B cell (primary cell): Measurements from ENCODE around the gene DPP9. TPM values are rescaled to one million over a fixed set of nuclear protein-coding genes. Genes with fewer than 3 reads are reported as not detected.

Experiments used
- ATAC-seq: fragments of 200-7000 bp; cut with Tn5 transposase; one replicate; pipeline ENCODE4 v1.10.0; 2021; ENCODE audit warnings: low read depth, mild to moderate bottlenecking, moderate number of reproducible peaks, moderate library complexity
- CTCF ChIA-PET: fragments of 350-600 bp; sonication (Branson Sonifier 250); formaldehyde crosslinking; loops from one replicate; lab custom pipeline; 2021; ENCODE audit warnings: antibody characterized with exemption, inconsistent platforms; lab: Charles Lee
- POLR2A ChIA-PET: fragments of 350-600 bp; sonication (Branson Sonifier 250); formaldehyde crosslinking; loops from one replicate; lab custom pipeline; 2021; ENCODE audit warnings: antibody characterized with exemption; lab: Charles Lee
- DNase-seq: peaks from one replicate; pipeline ENCODE4 v3.0.0; 2013
- H2AFZ ChIP-seq: 2 replicates; pipeline ENCODE4 v1.6.1; 2012; ENCODE audit warnings: mild to moderate bottlenecking, low read depth, low read length; ENCODE audit not compliant: insufficient read depth, poor library complexity, severe bottlenecking
- H3K27ac ChIP-seq, 2 donors: 1 replicate in 1 of 2; 2 replicates in 1 of 2; pipeline ENCODE4 v1.5.1; 2012 to 2013; ENCODE audit warnings: low read length in 2 of 2, mild to moderate bottlenecking in 2 of 2, moderate library complexity in 1 of 2
- H3K27me3 ChIP-seq, 4 experiments: fragments of 200-600 bp in 1 of 4; sonication (generic) in 1 of 4; replicated peaks in 1 of 4; 1 replicate in 2 of 4; 2 replicates in 2 of 4; pipeline versions ENCODE4 v1.6.1 to v1.7.0; 2013 to 2016; ENCODE audit warnings: low read length in 3 of 4, mild to moderate bottlenecking in 2 of 4, mixed read lengths in 1 of 4, moderate library complexity in 1 of 4; ENCODE audit not compliant: insufficient read depth in 4 of 4, control insufficient read depth in 3 of 4; ENCODE audit errors: control extremely low read depth in 1 of 4
- H3K36me3 ChIP-seq, 2 experiments: replicated peaks in 1 of 2; 1 replicate in 1 of 2; 2 replicates in 1 of 2; pipeline versions ENCODE4 v1.6.1 to v1.7.1; 2013; ENCODE audit warnings: low read length in 1 of 2; ENCODE audit not compliant: insufficient read depth in 2 of 2, control insufficient read depth in 1 of 2; ENCODE audit errors: control extremely low read depth in 1 of 2, extremely low read depth in 1 of 2
- H3K4me1 ChIP-seq, 2 donors: fragments of 200-600 bp in 1 of 2; sonication (generic) in 1 of 2; 1 replicate in 1 of 2; 2 replicates in 1 of 2; pipeline versions ENCODE4 v1.5.1 to v1.6.1; 2013 to 2017; ENCODE audit warnings: low read length in 2 of 2; ENCODE audit not compliant: control insufficient read depth in 2 of 2, insufficient read depth in 2 of 2
- H3K4me2 ChIP-seq: replicated peaks from 2 replicates; pipeline ENCODE3; 2012; ENCODE audit warnings: mild to moderate bottlenecking, low read depth, low read length; ENCODE audit not compliant: poor library complexity, severe bottlenecking
- H3K4me3 ChIP-seq, 5 experiments: fragments of 200-600 bp in 1 of 5; sonication (generic) in 1 of 5; 1 replicate in 3 of 5; 2 replicates in 2 of 5; pipeline versions ENCODE4 v1.5.1 to v1.7.0; 2011 to 2016; ENCODE audit warnings: low read length in 4 of 5, mild to moderate bottlenecking in 4 of 5, low read depth in 2 of 5, control low read depth in 1 of 5, moderate library complexity in 1 of 5; ENCODE audit not compliant: insufficient read depth in 1 of 5; ENCODE audit errors: control extremely low read depth in 1 of 5, extremely low read depth in 1 of 5
- H3K79me2 ChIP-seq: fragments of 200-600 bp; sonication (generic); one replicate; pipeline ENCODE4 v1.6.0; 2016; ENCODE audit warnings: low read length; ENCODE audit not compliant: control insufficient read depth, insufficient read depth
- H3K9ac ChIP-seq: fragments of 200-600 bp; sonication (generic); 2 replicates; pipeline ENCODE4 v1.6.1; 2017; ENCODE audit warnings: mild to moderate bottlenecking, low read length, moderate library complexity
- H3K9me3 ChIP-seq, 3 donors: one replicate each; pipeline versions ENCODE4 v1.6.1 to v1.7.1; 2013; ENCODE audit warnings: low read length in 2 of 3; ENCODE audit not compliant: control insufficient read depth in 2 of 3, insufficient read depth in 1 of 3; ENCODE audit errors: control extremely low read depth in 1 of 3
- H4K20me1 ChIP-seq: 2 replicates; pipeline ENCODE4 v1.6.0; 2012; ENCODE audit warnings: mild to moderate bottlenecking, low read length; ENCODE audit not compliant: insufficient read depth, control insufficient read depth, poor library complexity, severe bottlenecking
- H3K27ac Mint-ChIP-seq: one replicate; pipeline ENCODE4 v1.8.0; 2021; ENCODE audit warnings: mixed read lengths
- H3K27me3 Mint-ChIP-seq: one replicate; pipeline ENCODE4 v1.8.0; 2021; ENCODE audit warnings: mixed read lengths
- H3K4me1 Mint-ChIP-seq: one replicate; pipeline ENCODE4 v1.8.0; 2021; ENCODE audit warnings: mixed read lengths
- H3K4me3 Mint-ChIP-seq: one replicate; pipeline ENCODE4 v1.8.0; 2021; ENCODE audit warnings: mixed read lengths
- H3K9me3 Mint-ChIP-seq: one replicate; pipeline ENCODE4 v1.8.0; 2022; ENCODE audit warnings: mixed read lengths; ENCODE audit not compliant: insufficient read depth
- EZH2 ChIP-seq: IDR thresholded peaks from 2 replicates; pipeline ENCODE4 v1.6.1; 2012; ENCODE audit warnings: borderline replicate concordance, low read depth, mild to moderate bottlenecking, moderate library complexity, low read length; ENCODE audit not compliant: insufficient read depth, poor library complexity, severe bottlenecking
- WGBS: methylation state at CpG from one replicate; pipeline ENCODE4 v1.1.5; 2013; ENCODE audit warnings: missing lambda C conversion rate; ENCODE audit not compliant: insufficient coverage; 5-methylcytosine and 5-hydroxymethylcytosine counted together
- intact Hi-C: fragments of 100-400 bp; cut with micrococcal nuclease; formaldehyde crosslinking; loops from one replicate; pipeline ENCODE4 v1.10.0; 2022
- polyA plus RNA-seq: library from polyadenylated mRNA; depleted of rRNA; stranded (reverse); fragments of >200 nt; gene quantifications from 2 replicates; pipeline ENCODE4 v1.2.3, GENCODE V29; 2012
- total RNA-seq, 2 donors: library from RNA; stranded (reverse); fragments of 120-200 nt in 1 of 2; gene quantifications; 1 replicate in 1 of 2; 2 replicates in 1 of 2; pipeline versions ENCODE4 v1.2.3 to v1.2.4, GENCODE V29; 2013 to 2022
- TF ChIP-seq, protein P1 (sequence below): fragments of 200-600 bp; IDR thresholded peaks from one replicate; pipeline ENCODE4 v1.8.0; 2022; ENCODE audit warnings: antibody characterized with exemption, mild to moderate bottlenecking

DPP9 gene
- total and polyA plus RNA-seq, 2 donors (not counting 1 experiment from before 2014, with no cell fraction given) = 47.3 to 109 TPM

DNA sequence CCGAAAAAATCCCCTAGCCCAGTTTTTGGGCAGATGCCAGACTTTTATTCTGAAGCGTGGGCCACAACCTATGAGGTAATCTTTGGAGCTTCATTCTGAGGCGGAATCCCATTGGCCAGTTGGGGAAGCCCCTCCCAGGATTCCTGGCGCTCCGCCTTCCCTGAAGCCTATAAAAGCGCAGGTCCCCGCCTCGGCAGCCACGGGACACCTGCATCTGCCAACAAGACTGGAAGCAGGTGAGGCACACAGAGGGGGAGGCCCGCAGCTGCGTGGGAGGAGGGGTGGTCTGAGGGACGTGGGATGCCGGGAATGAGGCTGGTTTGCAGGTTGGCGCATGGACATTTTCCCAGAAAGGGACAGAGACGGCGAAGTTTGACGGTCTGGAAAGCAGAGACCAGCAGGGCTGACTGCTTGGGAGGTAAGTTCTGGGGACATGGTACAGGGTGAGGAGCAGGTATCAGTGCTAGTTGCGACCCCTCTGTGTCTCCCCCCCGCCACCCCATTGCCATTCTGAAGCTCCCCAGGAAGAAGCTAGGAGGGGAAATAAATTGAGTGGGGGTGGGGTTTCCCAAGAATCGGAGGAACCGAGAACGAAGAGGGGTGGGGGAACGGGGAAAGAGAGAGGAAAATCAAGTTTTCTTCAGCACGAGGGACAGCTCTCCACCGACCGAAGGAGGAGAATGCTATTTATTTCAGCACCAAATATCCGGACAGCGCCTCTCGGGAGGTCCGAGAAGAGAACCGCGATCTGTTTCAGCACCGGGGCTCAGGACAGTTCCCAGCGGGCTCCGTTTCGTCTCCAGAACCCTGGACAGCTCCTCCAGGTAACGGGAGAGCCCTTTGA lies 45.5 kb upstream of the DPP9 start:
- TF ChIP-seq EZH2 = no peak
- TF ChIP-seq, protein P1, sequence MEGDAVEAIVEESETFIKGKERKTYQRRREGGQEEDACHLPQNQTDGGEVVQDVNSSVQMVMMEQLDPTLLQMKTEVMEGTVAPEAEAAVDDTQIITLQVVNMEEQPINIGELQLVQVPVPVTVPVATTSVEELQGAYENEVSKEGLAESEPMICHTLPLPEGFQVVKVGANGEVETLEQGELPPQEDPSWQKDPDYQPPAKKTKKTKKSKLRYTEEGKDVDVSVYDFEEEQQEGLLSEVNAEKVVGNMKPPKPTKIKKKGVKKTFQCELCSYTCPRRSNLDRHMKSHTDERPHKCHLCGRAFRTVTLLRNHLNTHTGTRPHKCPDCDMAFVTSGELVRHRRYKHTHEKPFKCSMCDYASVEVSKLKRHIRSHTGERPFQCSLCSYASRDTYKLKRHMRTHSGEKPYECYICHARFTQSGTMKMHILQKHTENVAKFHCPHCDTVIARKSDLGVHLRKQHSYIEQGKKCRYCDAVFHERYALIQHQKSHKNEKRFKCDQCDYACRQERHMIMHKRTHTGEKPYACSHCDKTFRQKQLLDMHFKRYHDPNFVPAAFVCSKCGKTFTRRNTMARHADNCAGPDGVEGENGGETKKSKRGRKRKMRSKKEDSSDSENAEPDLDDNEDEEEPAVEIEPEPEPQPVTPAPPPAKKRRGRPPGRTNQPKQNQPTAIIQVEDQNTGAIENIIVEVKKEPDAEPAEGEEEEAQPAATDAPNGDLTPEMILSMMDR = no peak
- DNase-seq = peak; percentile 84

DNA sequence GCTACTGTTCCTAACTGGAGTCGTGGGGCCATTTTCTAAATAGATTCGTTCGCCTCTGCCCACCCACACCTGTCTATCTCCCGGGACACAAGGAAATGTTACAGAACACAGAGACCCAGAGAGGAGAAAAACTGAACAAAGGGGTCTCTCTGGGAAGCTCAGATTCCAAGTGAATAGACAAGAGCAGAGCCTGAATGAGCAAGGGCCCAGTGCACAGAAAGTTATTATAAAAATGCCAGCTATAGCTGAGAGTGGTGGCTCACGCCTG lies 40.7 kb upstream of the DPP9 start:
- H4K20me1 ChIP-seq = no peaks in the 10 kb centered on the region
- WGBS = 70% methylated on average over 4 of the region's 5 CpGs
- H3K27ac ChIP-seq = no peak overlapping the region
- no peaks in the 10 kb centered on the region for H3K79me2 ChIP-seq
- ATAC-seq (no peak), DNase-seq (no peak)
- peaks cover 0 to 59% (median 24%) of the 10 kb centered on the region in 4 experiments for H3K27me3 ChIP-seq
- POLR2A ChIA-PET = no interaction called here
- intact Hi-C loops = no loop called here
- TF ChIP-seq EZH2 = no peak
- TF ChIP-seq, protein P1 = no peak
- H2AFZ ChIP-seq = no peak overlapping the region
- no peak overlapping the region for H3K4me2 ChIP-seq
- CTCF ChIA-PET = no interaction called here
- peaks cover 0 to 9% (median 0%) of the 10 kb centered on the region in 3 donors for H3K9me3 ChIP-seq
- no peak overlapping the region for H3K4me3 Mint-ChIP-seq
- no peaks in the 10 kb centered on the region for H3K36me3 ChIP-seq
- no peak overlapping the region for H3K27ac Mint-ChIP-seq
- H3K9ac ChIP-seq = no peak overlapping the region
- H3K4me3 ChIP-seq = no peak overlapping the region
- H3K4me1 Mint-ChIP-seq = peaks cover 6% of the 10 kb centered on the region
- H3K4me1 ChIP-seq = peaks cover 11% of the 10 kb centered on the region in 2 donors
- H3K27me3 Mint-ChIP-seq = peaks cover 37% of the 10 kb centered on the region
- H3K9me3 Mint-ChIP-seq = no peaks in the 10 kb centered on the region

More for the DNA sequence above, 45.5 kb upstream of the DPP9 start:
- Histone ChIP-seq H3K9ac (no peak overlapping the region), H3K9me3 (peaks cover 0 to 11% (median 0%) of the 10 kb centered on the region in 3 donors), H3K79me2 (no peaks in the 10 kb centered on the region), H3K27me3 (peaks cover 0 to 25% (median 5%) of the 10 kb centered on the region in 4 experiments), H3K36me3 (no peaks in the 10 kb centered on the region), H4K20me1 (no peaks in the 10 kb centered on the region), H3K4me1 (peaks cover 0 to 2% of the 10 kb centered on the region in 2 donors), H3K4me3 (no peak overlapping the region), H2AFZ (no peak overlapping the region), H3K4me2 (no peak overlapping the region), H3K27ac (no peak overlapping the region)
- Mint-ChIP-seq H3K27ac (peak overlapping the region; percentile 70), H3K9me3 (no peaks in the 10 kb centered on the region), H3K27me3 (peaks cover 41% of the 10 kb centered on the region), H3K4me3 (no peak overlapping the region), H3K4me1 (peaks cover 2% of the 10 kb centered on the region)
- POLR2A ChIA-PET = no interaction called here
- CTCF ChIA-PET = interaction anchor here (0.7 kb wide), 1 partner anchor 21 kb away, joined by 4 read pairs; no protein-coding TSS in a partner anchor
- intact Hi-C loops = no loop called here
- 17% methylated on average over 34 of the region's 37 CpGs for WGBS
- peak; percentile 79 for ATAC-seq
